Left forelimb (tissue), 1 donor: Measurements from ENCODE around the gene ACADL.
"Not testable (repeated sequence)": the region's sequence is repeated elsewhere in the genome, so short reads cannot be mapped to it uniquely, and the experiment has no call there.

Source experiments
- DNase-seq: peaks from one replicate; pipeline ENCODE4 v3.0.0-alpha.2; 2018; ENCODE audit warnings: low spot score

ACADL gene

GRCh38 chr2:210199854-210200253, 25.4 kb downstream of the ACADL start:
- DNase-seq, result no peak

- no peak for DNase-seq
Observed at GRCh38 chr2:210199186-210199765, 26.0 kb downstream of the ACADL start.

- no peak for DNase-seq
Observed at GRCh38 chr2:210198326-210198725, 26.9 kb downstream of the ACADL start.

- DNase-seq, result no peak
Observed at GRCh38 chr2:210197720-210198119, 27.5 kb downstream of the ACADL start.

GRCh38 chr2:210195101-210195852, 30.0 kb downstream of the ACADL start:
- DNase-seq, result no peak

GRCh38 chr2:210190345-210190744, 34.9 kb downstream of the ACADL start:
- DNase-seq, result no peak

GRCh38 chr2:210189452-210190138, 35.7 kb downstream of the ACADL start:
- no peak for DNase-seq

- no peak for DNase-seq
Observed at GRCh38 chr2:210188755-210189154, 36.5 kb downstream of the ACADL start.

GRCh38 chr2:210188190-210188589, 37.1 kb downstream of the ACADL start:
- no peak for DNase-seq

GRCh38 chr2:210183936-210184335, 41.3 kb downstream of the ACADL start:
- not testable (repeated sequence) for DNase-seq

- DNase-seq, result not testable (repeated sequence)
Observed at GRCh38 chr2:210181606-210182088, 43.6 kb downstream of the ACADL start.

- DNase-seq, result not testable (repeated sequence)
Observed at GRCh38 chr2:210181033-210181605, 44.1 kb downstream of the ACADL start.

- no peak for DNase-seq
Observed at GRCh38 chr2:210180477-210180876, 44.8 kb downstream of the ACADL start.

GRCh38 chr2:210179351-210179990, 45.8 kb downstream of the ACADL start:
- DNase-seq, result no peak

GRCh38 chr2:210177769-210178168, 47.5 kb downstream of the ACADL start:
- DNase-seq, result no peak

- DNase-seq, result not testable (repeated sequence)
Observed at GRCh38 chr2:210177115-210177514, 48.1 kb downstream of the ACADL start.

- no peak for DNase-seq
Observed at GRCh38 chr2:210174086-210174485, 51.2 kb downstream of the ACADL start.

- DNase-seq, result no peak
Observed at GRCh38 chr2:210172219-210172575, 53.0 kb downstream of the ACADL start.

GRCh38 chr2:210171309-210172218, 53.7 kb downstream of the ACADL start, which contains the start of gene KANSL1L:
TSS of gene KANSL1L (minus strand) at chr2:210171409. CDS start at chr2:210154582, 16,827 bp downstream.
- peak; percentile 98 for DNase-seq

GRCh38 chr2:210170446-210171303, 54.6 kb downstream of the ACADL start:
- peak; percentile 100 for DNase-seq
